PC-9 (cell line): ENCODE measurements around the gene NEDD4. TPM values are rescaled to one million over a fixed set of nuclear protein-coding genes. Genes with fewer than 3 reads are reported as not detected.

ENCODE experiments used
- BruUV-seq: library from RNA; stranded (reverse); fragments of 400-500 nt; replicated peaks from 2 replicates; lab custom pipeline; 2021; lab: Mats Ljungman, UMichigan
- CTCF ChIA-PET: fragments of 300-600 bp; sonication (Branson Sonifier 250); formaldehyde crosslinking; loops from one replicate; lab custom pipeline; 2022; ENCODE audit warnings: antibody characterized with exemption; lab: Charles Lee
- POLR2A ChIA-PET: fragments of 300-600 bp; sonication (Branson Sonifier 250); formaldehyde crosslinking; loops from one replicate; lab custom pipeline; 2022; ENCODE audit warnings: antibody characterized with exemption; ENCODE audit not compliant: unreplicated experiment; lab: Charles Lee
- DNase-seq, 2 experiments: peaks; one replicate each; pipeline versions ENCODE4 v3.0.0 to v3.0.0-alpha.2; 2015 to 2022; ENCODE audit warnings: mixed read lengths in 1 of 2
- H2AFZ ChIP-seq: fragments of 200-600 bp; sonication (generic); 2 replicates; pipeline ENCODE4 v1.8.1; 2017; ENCODE audit warnings: antibody characterized with exemption
- H3F3A ChIP-seq: fragments of 200-600 bp; sonication (generic); 2 replicates; pipeline ENCODE4 v1.8.1; 2017; ENCODE audit warnings: antibody characterized with exemption, mild to moderate bottlenecking, low read depth; ENCODE audit not compliant: insufficient read depth
- H3K27ac ChIP-seq: fragments of 200-600 bp; sonication (generic); 2 replicates; pipeline ENCODE4 v1.6.1; 2016; ENCODE audit warnings: mixed run types
- H3K27me3 ChIP-seq: fragments of 200-600 bp; sonication (generic); 2 replicates; pipeline ENCODE4 v1.6.1; 2016; ENCODE audit warnings: low read depth, mixed run types; ENCODE audit not compliant: insufficient read depth
- H3K36me3 ChIP-seq: fragments of 200-600 bp; sonication (generic); 2 replicates; pipeline ENCODE4 v1.6.1; 2016; ENCODE audit warnings: low read depth, mixed run types
- H3K4me1 ChIP-seq: fragments of 200-600 bp; sonication (generic); replicated peaks from 2 replicates; pipeline ENCODE4 v1.6.1; 2016; ENCODE audit warnings: mixed run types; ENCODE audit not compliant: insufficient read depth
- H3K4me2 ChIP-seq: fragments of 200-600 bp; sonication (generic); 2 replicates; pipeline ENCODE4 v1.6.1; 2017; ENCODE audit warnings: mixed run types
- H3K4me3 ChIP-seq: fragments of 200-600 bp; sonication (generic); 2 replicates; pipeline ENCODE4 v1.6.1; 2016; ENCODE audit warnings: mixed run types
- H3K79me2 ChIP-seq: fragments of 200-600 bp; sonication (generic); 2 replicates; pipeline ENCODE4 v1.6.1; 2017; ENCODE audit warnings: low read depth, mixed run types
- H3K9me2 ChIP-seq: fragments of 200-600 bp; sonication (generic); 2 replicates; pipeline ENCODE4 v1.8.1; 2017; ENCODE audit warnings: mild to moderate bottlenecking; ENCODE audit not compliant: insufficient read depth
- H3K9me3 ChIP-seq: fragments of 200-600 bp; sonication (generic); 2 replicates; pipeline ENCODE4 v1.8.1; 2016; ENCODE audit warnings: low read depth; ENCODE audit not compliant: insufficient read depth
- H4K20me1 ChIP-seq: fragments of 200-600 bp; sonication (generic); 2 replicates; pipeline ENCODE4 v1.8.1; 2017; ENCODE audit not compliant: insufficient read depth
- EZH2 ChIP-seq: fragments of 200-600 bp; sonication (generic); IDR thresholded peaks from 2 replicates; pipeline ENCODE4 v1.8.0; 2017; ENCODE audit warnings: antibody characterized with exemption, low read depth
- intact Hi-C: fragments of 100-400 bp; cut with micrococcal nuclease; formaldehyde crosslinking; loops from one replicate; pipeline ENCODE4 v1.10.0; 2022; ENCODE audit not compliant: unreplicated experiment
- total RNA-seq: library from RNA; stranded (reverse); gene quantifications from 2 replicates; pipeline ENCODE4 v1.2.3, GENCODE V29; 2021
- TF ChIP-seq, protein P1 (sequence below): fragments of 200-600 bp; sonication (generic); conservative IDR thresholded peaks from 2 replicates; pipeline ENCODE4 v1.6.1; 2017; ENCODE audit warnings: mixed run types, antibody characterized with exemption, mild to moderate bottlenecking, moderate library complexity

NEDD4 gene
- total RNA-seq, 1 experiment from 2014 or later = 24.5 TPM

DNA sequence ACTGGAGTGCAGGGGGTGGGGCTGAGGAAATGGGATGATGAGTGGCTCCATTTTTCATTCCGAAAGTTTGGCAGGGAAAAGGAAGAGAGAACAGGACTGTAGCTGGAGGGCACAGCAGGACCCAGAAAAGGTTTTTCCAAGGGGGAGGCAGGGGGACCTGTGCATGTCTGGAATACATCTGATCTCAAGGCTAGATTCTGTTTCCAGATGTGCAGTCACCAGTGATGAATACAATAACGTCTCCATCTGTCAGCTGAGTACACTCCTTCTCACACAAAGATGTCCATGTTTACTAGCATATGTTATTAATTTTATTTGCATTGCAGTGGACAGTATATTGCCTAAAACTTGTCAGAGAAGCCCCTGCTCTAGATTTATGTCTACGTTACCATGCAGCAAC is 210.5 kb downstream of the NEDD4 start:
- H3K4me1 ChIP-seq = no peaks in the 10 kb centered on the region
- no peak overlapping the region for H3K27ac ChIP-seq
- no peaks in the 10 kb centered on the region for H4K20me1 ChIP-seq
- H3K9me3 ChIP-seq = no peaks in the 10 kb centered on the region
- no peaks in the 10 kb centered on the region for H3K9me2 ChIP-seq
- no TSS peak for BruUV-seq
- H3K36me3 ChIP-seq = no peaks in the 10 kb centered on the region
- ChIA-PET POLR2A (no interaction called here), CTCF (interaction anchor here (0.6 kb wide), 1 partner anchor 270 kb away, joined by 3 read pairs; no protein-coding TSS in a partner anchor)
- TF ChIP-seq, protein P1, sequence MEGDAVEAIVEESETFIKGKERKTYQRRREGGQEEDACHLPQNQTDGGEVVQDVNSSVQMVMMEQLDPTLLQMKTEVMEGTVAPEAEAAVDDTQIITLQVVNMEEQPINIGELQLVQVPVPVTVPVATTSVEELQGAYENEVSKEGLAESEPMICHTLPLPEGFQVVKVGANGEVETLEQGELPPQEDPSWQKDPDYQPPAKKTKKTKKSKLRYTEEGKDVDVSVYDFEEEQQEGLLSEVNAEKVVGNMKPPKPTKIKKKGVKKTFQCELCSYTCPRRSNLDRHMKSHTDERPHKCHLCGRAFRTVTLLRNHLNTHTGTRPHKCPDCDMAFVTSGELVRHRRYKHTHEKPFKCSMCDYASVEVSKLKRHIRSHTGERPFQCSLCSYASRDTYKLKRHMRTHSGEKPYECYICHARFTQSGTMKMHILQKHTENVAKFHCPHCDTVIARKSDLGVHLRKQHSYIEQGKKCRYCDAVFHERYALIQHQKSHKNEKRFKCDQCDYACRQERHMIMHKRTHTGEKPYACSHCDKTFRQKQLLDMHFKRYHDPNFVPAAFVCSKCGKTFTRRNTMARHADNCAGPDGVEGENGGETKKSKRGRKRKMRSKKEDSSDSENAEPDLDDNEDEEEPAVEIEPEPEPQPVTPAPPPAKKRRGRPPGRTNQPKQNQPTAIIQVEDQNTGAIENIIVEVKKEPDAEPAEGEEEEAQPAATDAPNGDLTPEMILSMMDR = no peak
- no peak for TF ChIP-seq EZH2
- no peaks in the 10 kb centered on the region for H3K27me3 ChIP-seq
- H3K4me2 ChIP-seq = no peak overlapping the region
- H3K4me3 ChIP-seq = no peak overlapping the region
- intact Hi-C loops = no loop called here
- DNase-seq = no peak
- no peaks in the 10 kb centered on the region for H3K79me2 ChIP-seq
- H2AFZ ChIP-seq = no peak overlapping the region
- no peaks in the 10 kb centered on the region for H3F3A ChIP-seq

DNA sequence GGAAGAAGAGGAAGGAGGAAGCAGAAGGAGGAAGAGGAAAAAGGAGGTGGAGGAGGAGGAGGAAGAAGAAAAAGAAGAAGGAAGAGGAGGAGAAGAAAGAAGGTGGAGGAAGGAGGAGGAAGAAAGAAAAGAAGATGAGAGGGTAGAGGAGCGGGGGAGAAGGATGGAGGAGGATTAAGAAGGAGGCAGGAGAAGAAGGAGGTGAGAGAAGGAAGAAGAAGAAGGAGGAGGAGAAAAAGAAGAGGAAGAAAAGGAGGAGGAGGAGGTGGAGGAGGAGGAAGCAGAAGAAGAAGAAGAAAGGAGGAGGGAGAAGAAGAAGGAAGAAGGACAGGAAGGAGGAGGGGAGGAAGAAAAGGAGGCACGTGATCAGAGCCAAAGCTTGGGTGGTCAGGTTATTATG is 213.1 kb downstream of the NEDD4 start:
- POLR2A ChIA-PET = no interaction called here

DNA sequence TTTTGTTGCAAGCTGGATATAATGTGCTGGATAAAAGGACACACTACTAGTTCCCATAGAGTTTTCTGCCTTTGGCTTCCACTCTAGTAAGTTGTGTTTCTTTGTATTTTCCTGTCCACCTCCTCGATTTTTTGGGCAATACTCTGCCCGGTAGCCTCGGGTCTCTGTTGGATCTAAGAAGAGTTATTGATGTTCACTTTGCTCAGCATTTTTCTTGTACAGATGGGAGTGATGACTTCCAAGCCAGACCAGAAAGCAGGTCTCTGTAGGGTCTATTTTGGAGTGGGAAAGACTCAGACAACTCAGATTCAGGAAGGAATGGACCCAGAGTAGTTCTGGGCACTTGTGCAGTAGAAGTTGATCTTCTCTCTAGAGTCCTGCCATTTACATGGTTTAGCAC is 214.5 kb downstream of the NEDD4 start:
- ChIA-PET CTCF (no interaction called here), POLR2A (no interaction called here)
- H3F3A ChIP-seq = peaks cover 20% of the 10 kb centered on the region
- H2AFZ ChIP-seq = no peak overlapping the region
- no TSS peak for BruUV-seq
- no peak for DNase-seq
- no peaks in the 10 kb centered on the region for H3K9me2 ChIP-seq
- no peak overlapping the region for H3K4me3 ChIP-seq
- H3K36me3 ChIP-seq = no peaks in the 10 kb centered on the region
- H3K9me3 ChIP-seq = no peaks in the 10 kb centered on the region
- H3K79me2 ChIP-seq = no peaks in the 10 kb centered on the region
- intact Hi-C loops = no loop called here
- H3K27ac ChIP-seq = no peak overlapping the region
- no peaks in the 10 kb centered on the region for H3K27me3 ChIP-seq
- H4K20me1 ChIP-seq = no peaks in the 10 kb centered on the region
- no peak overlapping the region for H3K4me2 ChIP-seq
- peaks cover 15% of the 10 kb centered on the region for H3K4me1 ChIP-seq
- TF ChIP-seq, protein P1 = no peak
- no peak for TF ChIP-seq EZH2

More for the DNA sequence above, 213.1 kb downstream of the NEDD4 start:
- BruUV-seq = no TSS peak
- Histone ChIP-seq H3K4me2 (no peak overlapping the region), H3K27ac (no peak overlapping the region), H2AFZ (no peak overlapping the region), H3K9me3 (no peaks in the 10 kb centered on the region), H3K4me3 (no peak overlapping the region), H4K20me1 (no peaks in the 10 kb centered on the region), H3K27me3 (no peaks in the 10 kb centered on the region), H3K79me2 (no peaks in the 10 kb centered on the region), H3K4me1 (peaks cover 8% of the 10 kb centered on the region), H3F3A (peaks cover 12% of the 10 kb centered on the region), H3K36me3 (no peaks in the 10 kb centered on the region), H3K9me2 (no peaks in the 10 kb centered on the region)
- DNase-seq = no peak
- TF ChIP-seq, protein P1 = no peak
- no peak for TF ChIP-seq EZH2
- CTCF ChIA-PET = no interaction called here
- intact Hi-C loops = no loop called here
